H1 (cell line): Measurements from ENCODE around the gene TFPI2. TPM values are rescaled to one million over a fixed set of nuclear protein-coding genes. Genes with fewer than 3 reads are reported as not detected.

Experiments
- CTCF ChIA-PET: fragments of 300-600 bp; sonication (Branson Sonifier 250); formaldehyde crosslinking; loops from one replicate; lab custom pipeline; 2021; ENCODE audit not compliant: partially characterized antibody; lab: Charles Lee
- POLR2A ChIA-PET: fragments of 300-600 bp; sonication (Branson Sonifier 250); formaldehyde crosslinking; loops from one replicate; lab custom pipeline; 2021; ENCODE audit warnings: inconsistent platforms; ENCODE audit not compliant: partially characterized antibody; lab: Charles Lee
- DNase-seq, 2 experiments: peaks; one replicate each; pipeline versions ENCODE4 v3.0.0 to v3.0.0-alpha.2; 2010 to 2022; ENCODE audit warnings: low spot score in 2 of 2, low read depth in 1 of 2, mixed read lengths in 1 of 2
- FAIRE-seq: peaks from 2 replicates; lab custom pipeline; 2011; peaks lifted over from hg19 to GRCh38; lab: Jason Lieb, UNC
- H2AFZ ChIP-seq: 2 replicates; pipeline ENCODE4 v1.8.1; 2012; ENCODE audit warnings: low read length, inconsistent platforms
- H2AK5ac ChIP-seq: 2 replicates; pipeline ENCODE4 v1.6.1; 2013; ENCODE audit warnings: low read depth, low read length
- H2BK120ac ChIP-seq: replicated peaks from 2 replicates; pipeline ENCODE3; 2013; ENCODE audit warnings: low read depth, low read length, inconsistent platforms
- H2BK12ac ChIP-seq: 2 replicates; pipeline ENCODE4 v1.6.1; 2013; ENCODE audit warnings: low read depth, low read length
- H2BK15ac ChIP-seq: 2 replicates; pipeline ENCODE4 v1.6.1; 2013; ENCODE audit warnings: low read length
- H2BK20ac ChIP-seq: 2 replicates; pipeline ENCODE4 v1.6.1; 2013; ENCODE audit warnings: low read length
- H2BK5ac ChIP-seq: 2 replicates; pipeline ENCODE4 v1.6.1; 2013; ENCODE audit warnings: low read depth, low read length
- H3K14ac ChIP-seq: 2 replicates; pipeline ENCODE4 v1.6.1; 2013; ENCODE audit warnings: inconsistent platforms; ENCODE audit not compliant: insufficient read length
- H3K18ac ChIP-seq: 2 replicates; pipeline ENCODE4 v1.6.1; 2013; ENCODE audit warnings: low read length; ENCODE audit errors: extremely low read depth
- H3K23ac ChIP-seq: 2 replicates; pipeline ENCODE4 v1.6.1; 2013; ENCODE audit warnings: inconsistent platforms; ENCODE audit not compliant: insufficient read length
- H3K23me2 ChIP-seq: 2 replicates; pipeline ENCODE4 v1.6.1; 2013; ENCODE audit warnings: low read depth, low read length
- H3K27ac ChIP-seq: 2 replicates; pipeline ENCODE4 v1.6.1; 2011; ENCODE audit warnings: low read depth, low read length, inconsistent platforms
- H3K27me3 ChIP-seq, 4 experiments: replicated peaks in 1 of 4; 1 replicate in 1 of 4; 2 replicates in 3 of 4; pipeline versions ENCODE4 v1.6.1 to v1.8.1; 2011 to 2013; ENCODE audit warnings: low read length in 3 of 4, mild to moderate bottlenecking in 3 of 4, inconsistent platforms in 2 of 4, mixed read lengths in 2 of 4, moderate library complexity in 1 of 4; ENCODE audit not compliant: control insufficient read depth in 3 of 4, insufficient read depth in 3 of 4; ENCODE audit errors: extremely low read depth in 1 of 4
- H3K36me3 ChIP-seq, 4 experiments: 2 replicates each; pipeline versions ENCODE4 v1.6.1 to v1.8.1; 2011 to 2013; ENCODE audit warnings: mild to moderate bottlenecking in 4 of 4, low read length in 3 of 4, moderate library complexity in 2 of 4, control low read depth in 1 of 4, inconsistent platforms in 1 of 4; ENCODE audit not compliant: insufficient read depth in 4 of 4, control insufficient read depth in 2 of 4
- H3K4ac ChIP-seq: replicated peaks from 2 replicates; pipeline ENCODE3; 2013; ENCODE audit warnings: low read length, low read depth, mixed read lengths, inconsistent platforms; ENCODE audit not compliant: insufficient read length
- H3K4me1 ChIP-seq, 4 experiments: replicated peaks in 1 of 4; 1 replicate in 1 of 4; 2 replicates in 3 of 4; pipeline versions ENCODE4 v1.6.1 to v1.8.1; 2011 to 2013; ENCODE audit warnings: low read length in 3 of 4, inconsistent platforms in 2 of 4, mixed read lengths in 1 of 4; ENCODE audit not compliant: insufficient read depth in 4 of 4, control insufficient read depth in 3 of 4
- H3K4me2 ChIP-seq, 2 experiments: 2 replicates each; pipeline versions ENCODE4 v1.6.1 to v1.8.1; 2011 to 2013; ENCODE audit warnings: low read depth in 2 of 2, low read length in 2 of 2, control low read depth in 1 of 2, inconsistent platforms in 1 of 2, mild to moderate bottlenecking in 1 of 2; ENCODE audit not compliant: insufficient read depth in 1 of 2
- H3K4me3 ChIP-seq, 4 experiments: fragments of 200-600, 300-600 bp in 1 of 4; sonication (generic), shearing (Covaris generic), sonication (Bioruptor Twin) in 1 of 4; 2 replicates each; pipeline versions ENCODE4 v1.5.1 to v1.8.1; 2011 to 2016; ENCODE audit warnings: low read length in 4 of 4, low read depth in 3 of 4, control low read depth in 2 of 4, inconsistent platforms in 2 of 4, mild to moderate bottlenecking in 2 of 4, mixed read lengths in 1 of 4, moderate library complexity in 1 of 4; ENCODE audit not compliant: insufficient read depth in 2 of 4; ENCODE audit errors: extremely low read depth in 1 of 4
- H3K56ac ChIP-seq: replicated peaks from 2 replicates; pipeline ENCODE3; 2013; ENCODE audit warnings: low read depth, mild to moderate bottlenecking, mixed read lengths, low read length, inconsistent platforms; ENCODE audit not compliant: insufficient read length
- H3K79me1 ChIP-seq: 2 replicates; pipeline ENCODE4 v1.6.1; 2013; ENCODE audit warnings: low read depth, low read length, control low read depth
- H3K79me2 ChIP-seq, 2 experiments: 2 replicates each; pipeline versions ENCODE4 v1.6.1 to v1.8.1; 2012 to 2013; ENCODE audit warnings: low read length in 2 of 2, mild to moderate bottlenecking in 2 of 2, inconsistent platforms in 1 of 2; ENCODE audit not compliant: insufficient read depth in 2 of 2, control insufficient read depth in 1 of 2
- H3K9ac ChIP-seq, 4 experiments: replicated peaks in 1 of 4; 1 replicate in 1 of 4; 2 replicates in 3 of 4; pipeline versions ENCODE4 v1.6.1 to v1.8.1; 2011 to 2013; ENCODE audit warnings: low read depth in 3 of 4, low read length in 3 of 4, control low read depth in 2 of 4, mild to moderate bottlenecking in 2 of 4, moderate library complexity in 2 of 4, inconsistent platforms in 1 of 4; ENCODE audit errors: extremely low read depth in 1 of 4
- H3K9me3 ChIP-seq, 2 experiments: 2 replicates each; pipeline versions ENCODE4 v1.6.1 to v1.8.1; 2012 to 2013; ENCODE audit warnings: mild to moderate bottlenecking in 2 of 2, moderate library complexity in 2 of 2, control low read depth in 1 of 2, inconsistent platforms in 1 of 2, low read depth in 1 of 2, low read length in 1 of 2, mixed read lengths in 1 of 2; ENCODE audit not compliant: insufficient read depth in 2 of 2
- H4K20me1 ChIP-seq, 2 experiments: replicated peaks in 1 of 2; 2 replicates each; pipeline versions ENCODE3 to v1.8.1; 2011 to 2013; ENCODE audit warnings: inconsistent platforms in 2 of 2, low read length in 2 of 2, mild to moderate bottlenecking in 1 of 2; ENCODE audit not compliant: insufficient read depth in 2 of 2, control insufficient read depth in 1 of 2
- H4K5ac ChIP-seq: 2 replicates; pipeline ENCODE4 v1.6.1; 2013; ENCODE audit warnings: low read length, low read depth, mixed read lengths, inconsistent platforms; ENCODE audit not compliant: insufficient read length
- H4K8ac ChIP-seq: 2 replicates; pipeline ENCODE4 v1.8.0; 2013; ENCODE audit warnings: mild to moderate bottlenecking, moderate library complexity, low read length, inconsistent platforms; ENCODE audit not compliant: insufficient read depth; ENCODE audit errors: extremely low read depth
- H4K91ac ChIP-seq: replicated peaks from 2 replicates; pipeline ENCODE3; 2013; ENCODE audit warnings: low read length, mixed read lengths, inconsistent platforms; ENCODE audit not compliant: insufficient read length
- CREB1 ChIP-seq: IDR thresholded peaks from 2 replicates; pipeline ENCODE4 v1.6.1; 2012; ENCODE audit warnings: inconsistent platforms
- CTBP2 ChIP-seq: IDR thresholded peaks from 2 replicates; pipeline ENCODE4 v1.7.0; 2011; ENCODE audit warnings: borderline replicate concordance, mild to moderate bottlenecking, moderate library complexity, mixed read lengths, low read length; ENCODE audit not compliant: insufficient read depth, insufficient read length
- TAF7 ChIP-seq: optimal IDR thresholded peaks from 2 replicates; pipeline ENCODE3; 2011; ENCODE audit warnings: low read depth, mild to moderate bottlenecking, inconsistent platforms, low read length, moderate library complexity, borderline replicate concordance
- WGBS, 2 experiments: shearing (Covaris generic) in 1 of 2; methylation state at CpG; one replicate each; pipeline versions ENCODE4 v1.1.6 to v1.1.7; 2013 to 2015; ENCODE audit warnings: low lambda C conversion rate in 2 of 2, mixed read lengths in 2 of 2, inconsistent platforms in 1 of 2, low coverage in 1 of 2, missing lambda C conversion rate in 1 of 2; ENCODE audit not compliant: insufficient replicate concordance in 2 of 2, insufficient coverage in 1 of 2, insufficient read length in 1 of 2; ENCODE audit errors: extremely low coverage in 1 of 2, missing lambda C conversion rate in 1 of 2; 5-methylcytosine and 5-hydroxymethylcytosine counted together
- polyA plus RNA-seq, 7 experiments: library from polyadenylated mRNA; depleted of rRNA in 3 of 7; stranded (reverse) in 5 of 7; unstranded in 2 of 7; fragments of >200 nt in 5 of 7; fragments of 200-250 nt in 2 of 7; gene quantifications; 1 replicate in 5 of 7; 2 replicates in 1 of 7; 4 replicates in 1 of 7; pipeline versions ENCODE4 v1.2.1 to v1.2.3, GENCODE V29; 2011 to 2013; ENCODE audit warnings: missing spikeins in 2 of 7, mixed read lengths in 2 of 7
- total RNA-seq: library from RNA; stranded (reverse); fragmentation: NEBNext Ultra II Directional; extraction: Animal tissue kit (Norgen Biotek cat#: 25700); gene quantifications from 2 replicates; pipeline ENCODE4 v1.2.1, GENCODE V29; 2021

TFPI2 gene
- total and polyA plus RNA-seq, 2 of the 8 experiments (the other 6 are each of a cell fraction or from before 2014, with no cell fraction given) = 6.8 to 8.9 TPM

GRCh38 chr7:93923942-93924341 lies 33.4 kb upstream of the TFPI2 start:
- Histone ChIP-seq H2BK12ac (no peak overlapping the region), H3K14ac (no peak overlapping the region), H3K4me2 (no peak overlapping the region), H4K20me1 (no peaks in the 10 kb centered on the region), H4K5ac (no peak overlapping the region), H2AK5ac (no peak overlapping the region), H3K27me3 (no peaks in the 10 kb centered on the region), H3K9ac (no peak overlapping the region), H2BK5ac (no peak overlapping the region), H2AFZ (no peak overlapping the region), H3K79me2 (no peaks in the 10 kb centered on the region), H3K18ac (no peak overlapping the region), H3K4me3 (no peak overlapping the region), H2BK120ac (no peak overlapping the region), H3K4ac (no peak overlapping the region), H3K79me1 (no peaks in the 10 kb centered on the region), H4K8ac (no peak overlapping the region), H4K91ac (no peak overlapping the region), H3K36me3 (no peaks in the 10 kb centered on the region), H2BK20ac (no peak overlapping the region), H3K4me1 (peaks cover 0 to 7% (median 2%) of the 10 kb centered on the region in 4 experiments; a peak in 2 of 7 replicates), H2BK15ac (no peak overlapping the region), H3K9me3 (no peaks in the 10 kb centered on the region), H3K27ac (no peak overlapping the region), H3K23me2 (peaks cover 6% of the 10 kb centered on the region; the same call in 1 of the 2 replicates), H3K23ac (no peak overlapping the region), H3K56ac (no peak overlapping the region)
- 76% methylated on average over 1 of the region's 1 CpG; no CpG with 5 or more reads in 1 of the 2 experiments for WGBS, 2 experiments
- DNase-seq = no peak
- ChIA-PET CTCF (interaction anchor here (1.4 kb wide), 1 partner anchor 163 kb away, joined by 3 read pairs; no protein-coding TSS in a partner anchor), POLR2A (no interaction called here)
- TF ChIP-seq CREB1 (no peak), CTBP2 (no peak), TAF7 (no peak)
- FAIRE-seq = no peak
